ENCODE data around the gene CAPN9.
"Not testable (repeated sequence)": the region's sequence is repeated elsewhere in the genome, so short reads cannot be mapped to it uniquely, and the experiment has no call there.

Gene CAPN9

GRCh38 chr1:230766318-230766717 is 19.1 kb downstream of the CAPN9 start:
- H3K4me2 ChIP-seq (ENCODE audit: low read length), result no peak overlapping the region
- H3F3A ChIP-seq (ENCODE audit: insufficient read depth, low read length), result no peaks in the 10 kb centered on the region
- no peak overlapping the region for H3K9ac ChIP-seq (ENCODE audit: low read length)
- no peaks in the 10 kb centered on the region; the same call in 1 of the 2 replicates for H3K36me3 ChIP-seq (ENCODE audit: insufficient read depth, low read length)
- no peaks in the 10 kb centered on the region for H4K20me1 ChIP-seq (ENCODE audit: insufficient read depth, low read length)
- H3K79me2 ChIP-seq (ENCODE audit: insufficient read depth, low read length), result no peaks in the 10 kb centered on the region
- TF ChIP-seq EZH2 (IDR thresholded peaks at IDR 0.05; ENCODE audit: borderline replicate concordance, low read length) (no peak), CTCF (IDR thresholded peaks at IDR 0.05; ENCODE audit: low read length) (no peak)
- no peak overlapping the region for H3K27ac ChIP-seq (ENCODE audit: low read depth, low read length, poor library complexity, severe bottlenecking)
- no peak overlapping the region for H3K4me3 ChIP-seq (ENCODE audit: low read depth, low read length, poor library complexity, severe bottlenecking)
- no peaks in the 10 kb centered on the region for H3K4me1 ChIP-seq (ENCODE audit: insufficient read depth, low read length, severe bottlenecking)
- no peaks in the 10 kb centered on the region for H3K9me2 ChIP-seq (ENCODE audit: low read depth, low read length)
- H3K9me3 ChIP-seq (ENCODE audit: low read length), result no peaks in the 10 kb centered on the region
- H3K27me3 ChIP-seq (ENCODE audit: insufficient read depth, low read length), result 0 out of 2 replicates have a peak, but pooled peaks cover 3% of the 10 kb centered on the region
- no peak overlapping the region for H2AFZ ChIP-seq (ENCODE audit: low read length)

- not testable (repeated sequence) for H3K27me3 ChIP-seq (ENCODE audit: insufficient read depth, low read length); H2AFZ ChIP-seq (ENCODE audit: low read length); H3K9me3 ChIP-seq (ENCODE audit: low read length); H3K4me1 ChIP-seq (ENCODE audit: insufficient read depth, low read length, severe bottlenecking); H3F3A ChIP-seq (ENCODE audit: insufficient read depth, low read length); H3K27ac ChIP-seq (ENCODE audit: low read depth, low read length, poor library complexity, severe bottlenecking); H3K4me3 ChIP-seq (ENCODE audit: low read depth, low read length, poor library complexity, severe bottlenecking); H3K4me2 ChIP-seq (ENCODE audit: low read length); H3K79me2 ChIP-seq (ENCODE audit: insufficient read depth, low read length); H4K20me1 ChIP-seq (ENCODE audit: insufficient read depth, low read length); H3K9me2 ChIP-seq (ENCODE audit: low read depth, low read length); H3K36me3 ChIP-seq (ENCODE audit: insufficient read depth, low read length); H3K9ac ChIP-seq (ENCODE audit: low read length)
These were observed 20.8 kb downstream of the CAPN9 start for GRCh38 chr1:230767859-230768612.

- H2AFZ ChIP-seq (ENCODE audit: low read length), result no peak overlapping the region
- H3K4me1 ChIP-seq (ENCODE audit: insufficient read depth, low read length, severe bottlenecking), result no peaks in the 10 kb centered on the region
- no peak overlapping the region for H3K4me2 ChIP-seq (ENCODE audit: low read length)
- H3K27me3 ChIP-seq (ENCODE audit: insufficient read depth, low read length), result peaks cover 4% of the 10 kb centered on the region; the same call in 1 of the 2 replicates
- no peaks in the 10 kb centered on the region for H4K20me1 ChIP-seq (ENCODE audit: insufficient read depth, low read length)
- TF ChIP-seq EZH2 (IDR thresholded peaks at IDR 0.05; ENCODE audit: borderline replicate concordance, low read length) (no peak), CTCF (IDR thresholded peaks at IDR 0.05; ENCODE audit: low read length) (no peak)
- no peaks in the 10 kb centered on the region for H3K9me2 ChIP-seq (ENCODE audit: low read depth, low read length)
- no peaks in the 10 kb centered on the region for H3F3A ChIP-seq (ENCODE audit: insufficient read depth, low read length)
- H3K9me3 ChIP-seq (ENCODE audit: low read length), result no peaks in the 10 kb centered on the region
- no peaks in the 10 kb centered on the region for H3K79me2 ChIP-seq (ENCODE audit: insufficient read depth, low read length)
- no peak overlapping the region for H3K9ac ChIP-seq (ENCODE audit: low read length)
- H3K4me3 ChIP-seq (ENCODE audit: low read depth, low read length, poor library complexity, severe bottlenecking), result no peak overlapping the region
- H3K27ac ChIP-seq (ENCODE audit: low read depth, low read length, poor library complexity, severe bottlenecking), result no peak overlapping the region
- no peaks in the 10 kb centered on the region for H3K36me3 ChIP-seq (ENCODE audit: insufficient read depth, low read length)
These were observed 21.8 kb downstream of the CAPN9 start for GRCh38 chr1:230768903-230769570.

Measured in OCI-LY1 (cell line).